ENCODE results near the gene IFNB1.

DNA sequence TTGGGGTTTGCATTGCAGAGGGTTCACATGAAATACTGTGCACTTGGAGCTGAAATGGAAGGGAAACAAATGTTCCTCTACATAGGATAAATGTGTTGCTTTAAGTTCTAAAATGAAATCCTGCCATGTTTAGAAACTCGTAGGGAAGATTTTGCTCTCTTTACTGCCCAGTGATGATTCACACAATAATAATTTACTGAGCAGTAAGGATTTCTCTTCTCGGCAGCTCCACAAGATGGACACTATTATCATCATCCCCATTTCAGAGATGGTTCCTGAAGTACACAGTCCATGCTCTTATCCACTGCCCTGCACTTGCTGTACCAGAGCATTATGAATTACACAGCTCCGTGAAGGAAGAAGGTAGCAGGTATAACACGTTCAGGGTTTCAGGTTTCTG, 50.4 kb downstream of the IFNB1 start:
- TF ChIP-seq, protein P1, sequence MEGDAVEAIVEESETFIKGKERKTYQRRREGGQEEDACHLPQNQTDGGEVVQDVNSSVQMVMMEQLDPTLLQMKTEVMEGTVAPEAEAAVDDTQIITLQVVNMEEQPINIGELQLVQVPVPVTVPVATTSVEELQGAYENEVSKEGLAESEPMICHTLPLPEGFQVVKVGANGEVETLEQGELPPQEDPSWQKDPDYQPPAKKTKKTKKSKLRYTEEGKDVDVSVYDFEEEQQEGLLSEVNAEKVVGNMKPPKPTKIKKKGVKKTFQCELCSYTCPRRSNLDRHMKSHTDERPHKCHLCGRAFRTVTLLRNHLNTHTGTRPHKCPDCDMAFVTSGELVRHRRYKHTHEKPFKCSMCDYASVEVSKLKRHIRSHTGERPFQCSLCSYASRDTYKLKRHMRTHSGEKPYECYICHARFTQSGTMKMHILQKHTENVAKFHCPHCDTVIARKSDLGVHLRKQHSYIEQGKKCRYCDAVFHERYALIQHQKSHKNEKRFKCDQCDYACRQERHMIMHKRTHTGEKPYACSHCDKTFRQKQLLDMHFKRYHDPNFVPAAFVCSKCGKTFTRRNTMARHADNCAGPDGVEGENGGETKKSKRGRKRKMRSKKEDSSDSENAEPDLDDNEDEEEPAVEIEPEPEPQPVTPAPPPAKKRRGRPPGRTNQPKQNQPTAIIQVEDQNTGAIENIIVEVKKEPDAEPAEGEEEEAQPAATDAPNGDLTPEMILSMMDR (IDR thresholded peaks at IDR 0.05) = no peak
- no peak for TF ChIP-seq POLR2A (IDR thresholded peaks at IDR 0.05)

All from adrenal gland (tissue), 5 donors.